Right ventricle myocardium superior (tissue), 1 donor: ENCODE data around the gene SLC36A4. TPM values are rescaled to one million over a fixed set of nuclear protein-coding genes. Genes with fewer than 3 reads are reported as not detected.
"Not testable (repeated sequence)": the region's sequence is repeated elsewhere in the genome, so short reads cannot be mapped to it uniquely, and the experiment has no call there.

Source experiments
- ATAC-seq: fragments of 200-7000 bp; cut with Tn5 transposase; one replicate; pipeline ENCODE4 v1.9.1; 2020; ENCODE audit warnings: mild to moderate bottlenecking; ENCODE audit not compliant: poor library complexity
- DNase-seq: peaks from one replicate; pipeline ENCODE4 v3.0.0-alpha.2; 2020
- intact Hi-C: fragments of 100-400 bp; cut with DNase I; formaldehyde crosslinking; loops from one replicate; pipeline ENCODE4 v1.11.2; 2022
- long read RNA-seq: library from polyadenylated mRNA; unstranded; transcript quantifications from one replicate; pipeline ENCODE4 v2.0.0, GENCODE V29; 2021
- total RNA-seq: library from RNA; stranded (reverse); fragmentation: NEBNext Ultra II Directional; extraction: Animal tissue kit (Norgen Biotek cat#: 25700); gene quantifications from one replicate; pipeline ENCODE4 v1.2.1, GENCODE V29; 2021
- donor health status: DM: no; HTN: yes; CAD: no; lungs with severe emphysema.

Gene SLC36A4
- total RNA-seq: 7.3 TPM
- long read RNA-seq, full-length matches to known transcripts: 15 of 18 reads
- long read RNA-seq, partial matches to known transcripts: 0 of 18 reads
- long read RNA-seq, other reads (novel, unspliced or antisense): 3 of 18 reads

DNA sequence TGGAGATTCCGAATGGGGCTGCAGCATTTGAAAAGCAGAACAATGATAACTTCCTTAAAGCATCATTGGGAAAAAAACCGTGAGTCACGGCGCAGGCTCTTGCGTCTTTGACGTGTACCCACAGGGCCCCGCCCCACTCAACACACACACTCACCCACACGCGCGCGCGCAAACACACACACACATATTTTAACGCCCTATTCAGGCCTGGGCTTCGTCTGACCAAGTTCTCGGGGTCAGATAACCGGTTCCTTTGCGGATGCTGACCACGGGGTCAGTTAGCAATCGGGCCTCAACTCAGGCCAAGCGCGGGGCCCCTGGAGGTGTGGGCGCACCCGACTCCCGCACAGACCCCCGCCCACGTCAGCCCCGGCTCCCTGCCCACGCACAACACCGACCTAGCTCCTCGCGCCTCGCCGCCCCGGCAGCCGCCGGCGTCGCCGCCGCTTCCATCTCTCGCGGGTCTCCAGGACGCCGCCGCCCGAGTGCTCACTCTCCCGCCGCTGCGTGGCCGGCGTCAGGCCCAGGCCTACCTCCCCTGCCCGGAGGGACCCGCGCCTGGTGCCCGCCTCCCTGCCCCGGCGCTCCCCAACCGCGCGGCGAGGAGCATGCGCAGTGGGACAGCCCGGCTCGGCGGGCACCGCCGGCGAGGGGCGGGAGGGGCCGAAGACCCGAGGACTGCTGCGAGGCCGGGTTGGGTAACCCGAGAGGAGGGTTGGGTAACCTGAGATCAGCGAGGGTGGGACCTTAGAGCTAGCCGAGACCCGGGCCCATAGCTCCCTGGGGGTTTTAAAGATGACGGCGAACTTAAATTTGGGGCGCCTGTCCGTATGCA lies at the start of gene SLC36A4:
Gene SLC36A4 (minus strand): TSS at position 612 of the 835 bp plus-strand sequence. CDS start 159 bp downstream, at position 453.
- peak; percentile 94 for DNase-seq
- intact Hi-C loops: no loop called here
- peak; percentile 99 for ATAC-seq

DNA sequence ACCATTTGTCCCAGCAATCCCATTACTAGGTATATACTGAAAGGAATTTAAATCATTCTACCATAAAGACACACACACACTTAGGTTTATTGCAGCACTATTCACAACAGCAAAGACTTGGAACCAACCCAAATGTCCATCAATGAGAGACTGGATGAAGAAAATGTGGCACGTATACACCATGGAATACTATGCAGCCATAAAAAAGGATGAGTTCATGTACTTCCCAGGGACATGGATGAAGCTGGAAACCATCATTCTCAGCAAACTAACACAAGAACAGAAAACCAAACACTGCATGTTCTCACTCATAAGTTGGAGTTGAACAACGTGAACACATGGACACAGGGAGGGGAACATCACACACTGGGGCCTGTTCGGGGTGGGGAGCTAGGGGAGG lies 49.0 kb upstream of the SLC36A4 start:
- intact Hi-C loops, ATAC-seq, DNase-seq: not testable (repeated sequence)

DNA sequence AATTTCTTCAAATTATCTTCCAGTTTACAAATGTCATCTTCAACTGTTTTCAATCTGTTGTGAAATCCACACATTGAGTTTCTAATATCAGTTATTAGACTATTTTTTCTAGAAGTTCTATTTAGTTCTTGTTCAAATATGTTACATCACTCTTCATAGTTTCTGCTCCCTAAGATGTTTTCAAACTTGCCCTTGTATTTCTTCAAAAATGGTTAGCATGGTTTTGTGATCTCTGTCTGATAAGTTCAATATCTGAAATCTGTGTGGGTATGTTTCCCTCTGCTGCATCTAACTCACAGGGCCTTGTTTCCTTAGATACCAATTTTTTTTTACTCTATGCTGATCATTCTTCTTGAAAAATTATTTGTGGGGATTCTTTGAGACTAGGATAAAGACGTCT lies 46.2 kb upstream of the SLC36A4 start:
- no peak for DNase-seq
- intact Hi-C loops: no loop called here
- ATAC-seq: no peak

DNA sequence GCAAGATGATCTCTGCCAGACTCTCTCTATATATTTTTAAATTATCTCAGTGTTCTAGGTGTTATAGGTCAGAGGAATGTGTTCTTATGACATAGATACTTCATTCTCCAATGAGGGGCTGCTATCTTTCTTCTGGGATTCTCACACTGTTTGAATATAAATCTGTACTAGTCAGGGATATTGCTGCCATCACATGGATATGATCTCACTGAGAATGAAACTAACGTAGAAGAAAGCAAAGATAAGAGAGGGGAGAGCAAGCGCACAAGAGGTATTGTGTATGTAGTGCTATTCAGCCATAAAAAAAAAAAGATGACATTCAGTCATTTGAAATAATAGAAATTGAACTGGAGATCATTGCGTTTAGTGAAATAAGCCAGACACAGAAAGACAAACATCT lies 42.2 kb upstream of the SLC36A4 start:
- no peak for ATAC-seq
- intact Hi-C loops: no loop called here
- no peak for DNase-seq

DNA sequence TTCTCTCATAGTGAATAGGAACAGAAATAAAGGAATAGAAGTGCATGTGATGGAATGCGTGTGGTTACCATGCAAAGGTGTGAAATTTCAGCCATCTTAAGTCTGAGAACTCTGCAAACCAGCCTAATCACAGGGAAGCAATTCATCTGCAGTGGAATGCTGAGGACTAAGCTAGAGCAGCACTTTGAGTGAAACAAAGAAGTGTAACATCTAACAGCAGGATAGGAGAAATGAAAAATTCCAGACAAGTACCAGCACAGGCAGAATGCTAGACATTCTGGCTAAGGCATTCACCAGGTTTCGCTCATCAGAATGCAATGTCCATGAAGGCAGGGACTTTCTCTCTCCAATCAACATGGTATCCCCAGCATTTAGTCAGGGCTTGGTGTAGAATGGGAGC lies 41.2 kb upstream of the SLC36A4 start:
- ATAC-seq (no peak), DNase-seq (no peak)
- intact Hi-C loops: no loop called here

DNA sequence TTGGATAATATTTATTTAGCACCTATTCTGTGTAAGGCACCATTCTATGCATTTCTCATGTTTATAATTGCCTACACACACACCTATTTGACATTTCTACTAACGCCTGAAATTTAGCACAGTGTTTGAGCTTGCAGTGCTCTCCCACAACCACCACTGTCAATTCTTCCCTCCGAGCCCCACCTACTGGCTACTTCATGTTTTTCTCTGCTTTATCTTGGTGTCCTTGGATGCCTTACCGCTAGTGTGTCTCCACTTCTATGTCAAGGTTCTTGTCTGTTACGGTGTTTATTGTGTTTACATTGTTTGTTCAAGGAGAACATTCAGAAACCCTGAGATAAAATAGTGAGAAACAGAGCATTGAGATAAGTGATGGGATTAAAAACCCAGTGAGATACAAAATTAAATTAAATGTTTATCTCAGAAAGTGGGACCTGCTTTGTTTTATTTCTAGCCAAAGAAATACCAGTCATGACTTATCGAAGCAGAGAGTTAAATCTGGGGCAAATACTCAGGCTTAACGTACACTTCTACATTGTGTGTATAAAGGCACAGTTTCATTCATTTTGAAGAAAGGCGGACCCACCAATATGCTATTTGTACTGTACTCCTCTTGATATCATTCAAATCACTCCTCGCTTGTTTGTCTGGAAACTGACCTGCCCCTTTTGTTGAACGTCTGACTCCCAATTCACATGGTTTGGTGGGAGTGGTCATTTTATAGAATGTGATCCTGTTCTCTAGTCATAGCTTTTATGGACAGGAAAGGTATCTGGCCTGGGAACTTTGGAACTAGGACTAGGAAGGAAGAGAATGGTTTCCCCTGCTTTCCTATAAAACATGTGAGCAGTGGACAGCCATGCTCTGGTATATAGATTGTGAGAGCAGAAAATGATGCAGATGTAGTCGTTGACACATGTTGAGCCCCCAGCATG lies 39.2 kb upstream of the SLC36A4 start:
- DNase-seq: no peak
- peak; percentile 86 for ATAC-seq
- intact Hi-C loops: no loop called here

DNA sequence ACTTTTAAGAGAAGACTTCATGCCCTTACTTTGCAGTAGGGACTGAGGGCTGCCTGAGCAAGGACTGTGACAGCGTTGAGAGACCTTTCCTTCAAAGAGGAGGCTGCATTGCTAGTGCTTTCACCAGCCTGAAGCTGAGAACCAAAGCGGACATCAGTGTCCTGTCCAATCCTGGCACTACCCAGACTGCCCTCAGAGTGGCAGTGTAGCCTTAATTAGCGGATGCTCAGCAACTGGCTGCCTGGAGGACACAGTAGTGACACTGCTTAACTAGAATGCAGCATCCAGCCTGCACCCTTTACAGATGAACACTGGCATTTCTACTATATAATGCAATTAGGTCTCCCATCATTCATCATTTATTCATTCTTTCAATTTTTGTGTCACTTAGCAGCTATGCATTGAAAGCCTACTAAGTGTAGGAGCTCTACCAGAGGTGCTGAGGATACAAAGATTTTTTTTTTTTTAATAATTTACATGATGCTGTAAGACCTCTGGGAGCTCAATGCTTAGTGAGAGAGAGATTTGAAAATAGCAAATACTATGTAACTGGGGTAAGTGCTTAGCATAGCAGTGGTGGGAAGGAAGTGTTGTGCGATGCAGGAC lies 36.9 kb upstream of the SLC36A4 start:
- intact Hi-C loops: loop anchor here (2.0 kb wide), 2 partner anchors 308 to 416 kb away; partner anchors contain the start of gene SMCO4
- ATAC-seq: peak; percentile 98
- peak; percentile 79 for DNase-seq

DNA sequence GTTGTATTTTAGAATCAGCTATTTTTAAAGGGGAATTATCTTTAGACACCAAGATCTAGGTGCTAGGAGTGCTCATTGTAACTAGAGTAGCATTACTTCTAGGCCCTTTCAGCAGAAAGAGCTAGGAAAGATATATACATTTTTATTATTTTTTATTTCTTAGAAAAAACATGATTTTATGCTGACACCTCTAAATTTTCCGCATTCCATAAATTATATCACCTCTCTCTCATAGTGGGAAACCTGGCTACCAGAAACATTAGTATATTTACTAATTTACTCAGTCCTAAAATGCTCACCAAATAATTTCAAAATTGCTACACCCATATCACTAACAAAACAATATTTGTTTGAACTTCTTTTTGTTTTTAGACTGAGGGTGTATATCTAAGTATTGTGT lies 32.1 kb upstream of the SLC36A4 start:
- intact Hi-C loops: loop anchor here (10.0 kb wide), 1 partner anchor 275 kb away; no protein-coding TSS in a partner anchor
- DNase-seq (no peak), ATAC-seq (no peak)

DNA sequence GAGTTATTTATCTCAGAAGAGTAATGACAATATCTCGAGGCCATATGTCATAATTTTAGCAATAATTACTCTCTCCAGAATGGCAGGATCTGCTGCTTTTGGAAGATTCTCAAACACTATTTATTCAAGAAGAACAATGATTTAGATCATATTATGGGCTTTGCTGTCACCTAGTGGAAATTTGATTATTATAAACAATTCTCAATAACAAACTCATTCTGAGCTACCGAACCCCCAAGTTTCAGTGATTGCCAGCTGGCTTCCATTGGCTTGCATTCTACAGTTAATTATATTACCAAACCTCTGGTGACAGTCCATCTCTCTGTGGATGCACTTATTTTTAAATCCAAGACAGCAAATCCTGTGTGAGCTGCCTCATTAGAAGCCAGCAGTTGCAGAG lies 27.9 kb upstream of the SLC36A4 start:
- intact Hi-C loops: loop anchor here (10.0 kb wide), 1 partner anchor 271 kb away; no protein-coding TSS in a partner anchor
- ATAC-seq (no peak), DNase-seq (no peak)

DNA sequence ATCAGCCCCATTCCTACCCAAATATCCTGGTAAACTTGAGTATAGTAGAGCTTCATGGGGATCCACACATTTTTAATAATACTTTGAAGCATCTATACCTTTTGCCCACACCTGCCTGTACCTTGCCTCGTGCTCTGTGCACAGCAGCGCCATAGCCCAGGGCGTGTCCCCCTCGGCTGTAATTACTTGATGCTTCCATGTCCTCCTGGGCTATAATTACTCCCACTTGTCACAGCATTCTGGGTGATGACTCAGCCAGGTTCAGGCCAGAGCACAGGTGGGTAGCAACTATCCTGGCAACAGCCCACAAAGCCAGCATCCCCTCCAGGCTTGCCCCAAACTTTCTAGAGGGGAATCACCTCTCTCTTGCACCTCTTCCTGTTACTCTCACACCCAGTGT lies 23.7 kb upstream of the SLC36A4 start:
- intact Hi-C loops: loop anchor here (10.0 kb wide), 1 partner anchor 267 kb away; no protein-coding TSS in a partner anchor
- DNase-seq: no peak
- no peak for ATAC-seq

DNA sequence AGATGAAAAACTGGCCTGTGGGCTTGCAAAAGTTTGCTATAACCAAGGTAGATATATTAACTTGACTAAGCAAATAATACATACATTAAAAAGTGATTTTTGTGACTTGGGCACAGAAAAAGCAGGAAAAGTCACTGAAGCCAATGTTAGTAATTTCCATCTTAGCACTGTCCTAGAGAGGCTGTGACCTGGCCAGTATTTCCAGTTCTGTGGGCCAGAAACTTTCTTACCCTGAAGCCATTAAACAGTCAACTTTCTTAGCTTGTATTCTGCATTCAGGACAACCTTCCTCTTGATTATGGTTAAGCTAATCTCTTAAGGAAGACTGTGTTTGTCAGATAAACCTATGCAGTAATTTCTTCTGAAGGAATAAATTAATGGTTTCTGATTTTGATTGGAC lies 22.3 kb upstream of the SLC36A4 start:
- intact Hi-C loops: loop anchor here (10.0 kb wide), 1 partner anchor 265 kb away; no protein-coding TSS in a partner anchor
- no peak for ATAC-seq
- no peak for DNase-seq

DNA sequence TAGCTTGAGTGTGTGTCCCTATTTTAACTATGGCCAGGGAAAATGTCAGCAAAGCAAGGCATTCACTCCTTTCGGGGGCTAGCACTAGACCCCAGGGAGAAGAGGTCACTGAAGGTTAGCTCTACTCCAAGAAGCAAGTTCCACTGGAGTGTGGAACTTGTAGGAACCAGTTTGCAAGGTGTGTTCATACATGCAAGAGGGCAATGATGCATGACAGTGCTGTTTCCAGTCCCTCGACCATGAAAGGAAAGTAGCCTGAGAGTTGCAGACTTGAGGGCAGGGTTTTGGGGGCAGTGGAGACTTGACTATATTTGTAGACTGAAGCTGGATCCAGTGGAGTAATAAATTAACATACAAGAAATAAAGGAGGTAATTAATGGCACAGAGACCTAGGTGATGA lies 21.6 kb upstream of the SLC36A4 start:
- DNase-seq (no peak), ATAC-seq (no peak)
- intact Hi-C loops: no loop called here

DNA sequence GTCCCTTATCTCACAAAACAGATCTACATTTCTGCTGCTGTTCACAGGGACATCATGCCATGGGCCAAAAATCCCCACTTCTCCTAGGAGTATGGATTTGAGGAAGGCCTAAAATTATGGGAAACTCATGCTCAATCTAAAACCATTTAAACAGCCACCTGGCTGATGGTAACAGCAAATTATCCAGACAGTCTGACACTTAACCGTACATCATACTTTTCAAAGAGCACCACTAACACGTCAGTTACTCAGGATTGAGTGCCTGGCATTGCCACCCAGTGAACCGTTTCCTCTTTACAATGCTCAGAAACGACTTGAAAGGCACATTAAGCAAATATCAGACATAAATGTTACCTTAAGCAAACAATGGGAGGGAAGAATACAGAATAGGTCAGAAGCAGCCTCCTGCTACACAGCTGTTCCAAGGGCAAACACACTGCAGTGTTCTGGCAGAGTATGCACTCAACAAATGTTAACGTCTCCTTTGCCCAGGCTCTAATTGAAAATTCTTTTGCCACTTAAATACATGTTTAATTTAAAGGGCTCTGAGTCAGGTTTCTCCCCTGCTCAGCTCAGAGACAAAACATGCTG lies 18.8 kb upstream of the SLC36A4 start:
- intact Hi-C loops: no loop called here
- DNase-seq: no peak
- no peak for ATAC-seq

DNA sequence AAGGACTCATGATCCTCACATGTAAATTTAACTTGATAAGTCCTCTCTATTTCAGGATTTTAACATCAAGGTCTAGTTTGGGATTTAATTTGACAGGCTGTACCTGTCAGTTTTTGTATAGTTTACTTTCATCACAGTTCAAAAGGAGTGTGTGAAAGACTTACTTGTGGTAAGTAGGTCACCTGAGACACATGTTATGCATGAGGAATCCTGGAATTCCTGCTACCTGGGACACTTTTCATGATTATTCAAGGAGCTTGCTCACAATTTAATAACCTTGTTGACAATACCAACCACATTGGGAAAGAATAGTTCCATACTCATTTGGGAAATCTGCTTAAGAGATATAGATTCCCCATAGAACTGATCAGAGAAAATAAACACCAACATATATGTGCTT lies 15.8 kb upstream of the SLC36A4 start:
- ATAC-seq: no peak

DNA sequence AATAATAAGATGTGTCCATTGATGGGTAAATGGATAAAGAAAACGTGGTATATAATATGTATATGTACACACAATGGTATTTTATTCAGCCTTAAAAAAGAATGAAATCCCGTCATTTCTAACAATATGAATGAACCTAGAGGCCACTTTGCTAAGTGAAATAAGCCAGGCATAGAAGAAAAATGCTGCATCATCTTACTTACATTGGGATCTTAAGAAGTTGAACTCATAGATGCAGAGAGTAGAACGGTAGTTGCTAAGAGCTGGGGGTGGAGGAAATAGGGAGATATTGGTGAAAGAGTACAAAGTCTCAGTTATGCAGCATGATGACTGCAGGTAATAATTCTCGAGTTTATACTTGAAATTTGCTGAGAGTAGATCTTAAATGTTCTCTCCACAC lies 14.3 kb upstream of the SLC36A4 start:
- intact Hi-C loops: no loop called here
- ATAC-seq (no peak), DNase-seq (no peak)

More for the DNA sequence above, 15.8 kb upstream of the SLC36A4 start:
- intact Hi-C loops: no loop called here
- no peak for DNase-seq

DNA sequence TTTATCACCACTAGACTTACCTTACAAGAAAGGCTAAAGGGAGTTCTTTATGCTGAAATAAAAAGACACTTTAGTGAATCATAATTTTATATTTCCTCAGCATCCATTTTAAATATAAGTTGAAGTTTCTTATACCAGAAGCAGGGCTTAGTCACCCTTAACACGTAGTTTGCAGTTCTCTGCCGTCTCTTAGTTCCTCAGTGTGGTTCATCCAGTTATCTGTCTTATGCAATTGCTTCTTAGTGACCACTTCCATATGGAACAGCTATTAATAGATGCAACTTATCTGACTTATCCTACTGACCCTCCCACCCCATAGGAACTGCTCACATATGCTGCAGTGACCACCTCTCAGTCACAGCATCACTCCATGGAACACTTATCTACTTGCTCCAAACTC lies 11.7 kb upstream of the SLC36A4 start:
- intact Hi-C loops: no loop called here
- no peak for ATAC-seq

DNA sequence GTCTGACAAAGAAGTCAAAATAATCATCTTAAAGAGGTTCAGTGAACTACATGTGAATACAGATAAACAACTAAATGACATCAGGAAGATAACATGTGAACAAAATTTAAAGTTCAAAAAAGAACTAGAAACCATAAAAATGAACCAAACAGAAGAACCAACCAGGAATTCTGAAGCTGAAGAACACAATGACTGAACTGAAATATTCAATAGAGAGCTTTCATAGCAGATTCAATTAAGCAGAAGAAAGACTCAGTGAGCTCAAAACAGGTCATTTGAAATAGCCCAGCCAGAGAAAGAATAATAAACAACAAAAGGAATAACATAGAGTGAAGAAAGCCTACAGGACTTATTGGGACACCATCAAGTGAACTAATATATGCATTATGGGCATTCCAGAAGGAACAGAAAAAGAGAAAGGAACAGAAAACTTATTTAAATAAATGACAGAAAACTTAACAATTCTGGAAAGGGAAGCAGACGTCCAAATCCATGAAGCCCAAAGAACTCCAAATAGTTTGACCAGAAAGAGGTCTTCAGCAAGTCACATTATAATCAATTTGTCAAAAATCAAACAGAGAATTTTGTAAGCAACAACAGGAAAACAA lies 11.0 kb upstream of the SLC36A4 start:
- intact Hi-C loops: no loop called here
- DNase-seq: no peak
- ATAC-seq: no peak

More for the DNA sequence above, 11.7 kb upstream of the SLC36A4 start:
- DNase-seq: no peak

DNA sequence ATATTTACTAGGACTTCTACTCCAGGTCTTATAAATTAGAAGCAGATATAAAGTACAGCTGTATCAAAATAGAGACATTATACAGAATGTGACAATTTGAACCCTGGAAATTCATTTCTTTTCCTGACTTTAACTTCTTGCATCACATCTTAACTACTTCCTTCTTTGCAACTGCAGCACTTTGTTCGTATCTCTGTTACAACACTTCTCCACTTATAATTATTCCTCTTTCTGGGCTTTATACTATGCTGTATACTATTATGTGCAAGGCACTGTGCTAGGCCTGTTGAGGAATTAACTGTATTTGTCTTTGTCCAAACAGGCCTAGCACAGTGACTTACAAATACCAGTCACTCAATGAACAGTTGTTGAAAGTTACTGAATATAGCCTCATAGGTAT lies 1.8 kb upstream of the SLC36A4 start:
- ATAC-seq (no peak), DNase-seq (no peak)
- intact Hi-C loops: no loop called here
